ENCODE data around the gene FMNL2. TPM values are rescaled to one million over a fixed set of nuclear protein-coding genes. Genes with fewer than 3 reads are reported as not detected.

Gene FMNL2
- total RNA-seq, 1 experiment from 2014 or later: 29.0 TPM

DNA sequence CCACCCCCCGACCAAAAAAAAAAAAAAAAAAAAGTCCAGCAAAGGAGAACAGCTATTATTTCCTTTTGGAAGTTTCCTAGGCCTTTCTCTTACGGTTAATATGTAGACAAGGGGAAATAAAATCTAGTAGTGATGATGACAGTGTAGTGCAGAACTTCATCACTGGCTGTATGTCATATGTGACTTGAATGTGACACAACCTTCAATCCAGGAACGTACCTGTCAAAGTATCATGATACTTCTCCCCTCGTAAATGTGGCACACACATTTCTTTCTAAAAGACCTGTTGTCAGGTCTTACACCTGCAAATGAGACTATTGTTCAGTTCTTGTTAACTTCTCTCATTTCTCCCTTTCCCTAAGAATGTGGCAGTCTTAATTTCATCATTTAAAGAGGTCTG lies 208.7 kb downstream of the FMNL2 start:
- no peak for DNase-seq
- Histone ChIP-seq H3K4me2 (peak overlapping the region; percentile 64; the same call in 1 of the 2 replicates), H3K27ac (peak overlapping the region; percentile 78), H3K4me1 (replicated peaks; ENCODE audit: insufficient read depth) (peaks cover 37% of the 10 kb centered on the region), H3K9me2 (ENCODE audit: insufficient read depth) (no peaks in the 10 kb centered on the region), H3K36me3 (ENCODE audit: low read depth) (no peaks in the 10 kb centered on the region), H3K4me3 (no peak overlapping the region), H3K9me3 (ENCODE audit: insufficient read depth, low read depth) (no peaks in the 10 kb centered on the region), H3F3A (ENCODE audit: insufficient read depth, low read depth) (peaks cover 34% of the 10 kb centered on the region), H2AFZ (no peak overlapping the region), H4K20me1 (ENCODE audit: insufficient read depth) (no peaks in the 10 kb centered on the region), H3K27me3 (ENCODE audit: insufficient read depth, low read depth) (no peaks in the 10 kb centered on the region), H3K79me2 (ENCODE audit: low read depth) (peaks cover 30% of the 10 kb centered on the region; the same call in 1 of the 2 replicates)
- ChIA-PET CTCF (interaction anchor here (0.6 kb wide), 1 partner anchor 36 kb away, joined by 14 read pairs; no protein-coding TSS in a partner anchor), POLR2A (ENCODE audit: unreplicated experiment) (no interaction called here)
- TF ChIP-seq EZH2 (IDR thresholded peaks at IDR 0.05; ENCODE audit: low read depth): no peak
- TF ChIP-seq, protein P1, sequence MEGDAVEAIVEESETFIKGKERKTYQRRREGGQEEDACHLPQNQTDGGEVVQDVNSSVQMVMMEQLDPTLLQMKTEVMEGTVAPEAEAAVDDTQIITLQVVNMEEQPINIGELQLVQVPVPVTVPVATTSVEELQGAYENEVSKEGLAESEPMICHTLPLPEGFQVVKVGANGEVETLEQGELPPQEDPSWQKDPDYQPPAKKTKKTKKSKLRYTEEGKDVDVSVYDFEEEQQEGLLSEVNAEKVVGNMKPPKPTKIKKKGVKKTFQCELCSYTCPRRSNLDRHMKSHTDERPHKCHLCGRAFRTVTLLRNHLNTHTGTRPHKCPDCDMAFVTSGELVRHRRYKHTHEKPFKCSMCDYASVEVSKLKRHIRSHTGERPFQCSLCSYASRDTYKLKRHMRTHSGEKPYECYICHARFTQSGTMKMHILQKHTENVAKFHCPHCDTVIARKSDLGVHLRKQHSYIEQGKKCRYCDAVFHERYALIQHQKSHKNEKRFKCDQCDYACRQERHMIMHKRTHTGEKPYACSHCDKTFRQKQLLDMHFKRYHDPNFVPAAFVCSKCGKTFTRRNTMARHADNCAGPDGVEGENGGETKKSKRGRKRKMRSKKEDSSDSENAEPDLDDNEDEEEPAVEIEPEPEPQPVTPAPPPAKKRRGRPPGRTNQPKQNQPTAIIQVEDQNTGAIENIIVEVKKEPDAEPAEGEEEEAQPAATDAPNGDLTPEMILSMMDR (conservative IDR thresholded peaks at IDR 0.05): no peak
- intact Hi-C loops (cut with micrococcal nuclease; ENCODE audit: unreplicated experiment): loop anchor here (1.0 to 5.0 kb wide), 3 partner anchors 45 to 343 kb away; partner anchors contain the start of gene FMNL2
- no TSS peak for BruUV-seq (replicated peaks)

DNA sequence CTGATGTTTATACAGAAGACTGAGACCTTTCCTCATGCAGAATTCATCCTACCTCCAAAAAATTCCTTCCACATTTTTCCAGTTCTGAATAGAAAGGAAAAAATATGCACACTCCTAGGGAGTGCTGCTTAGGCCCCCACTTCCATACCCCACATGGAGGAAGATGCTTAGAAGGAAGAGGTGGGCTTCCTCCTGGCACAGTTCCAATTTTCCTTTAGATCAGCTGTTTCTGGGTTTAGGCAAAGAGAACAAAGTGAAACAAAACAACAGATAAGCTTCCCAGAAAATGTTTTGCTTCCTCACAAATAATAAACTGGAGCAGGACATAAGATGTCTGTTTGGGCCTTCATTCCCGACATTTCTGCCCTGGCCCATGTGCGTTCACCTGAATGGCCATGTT lies 209.7 kb downstream of the FMNL2 start:
- POLR2A ChIA-PET (ENCODE audit: unreplicated experiment): no interaction called here
- H3K4me1 ChIP-seq (replicated peaks; ENCODE audit: insufficient read depth): peaks cover 37% of the 10 kb centered on the region
- intact Hi-C loops (cut with micrococcal nuclease; ENCODE audit: unreplicated experiment): loop anchor here (5.0 kb wide), 1 partner anchor 207 kb away; the partner anchor contains the start of gene FMNL2
- H3K9me3 ChIP-seq (ENCODE audit: insufficient read depth, low read depth): no peaks in the 10 kb centered on the region
- no TSS peak for BruUV-seq (replicated peaks)
- DNase-seq: no peak
- CTCF ChIA-PET: no interaction called here
- H3F3A ChIP-seq (ENCODE audit: insufficient read depth, low read depth): peaks cover 34% of the 10 kb centered on the region
- no peaks in the 10 kb centered on the region for H3K36me3 ChIP-seq (ENCODE audit: low read depth)
- no peak overlapping the region for H3K4me3 ChIP-seq
- TF ChIP-seq EZH2 (IDR thresholded peaks at IDR 0.05; ENCODE audit: low read depth): no peak
- TF ChIP-seq, protein P1 (conservative IDR thresholded peaks at IDR 0.05): no peak
- H2AFZ ChIP-seq: no peak overlapping the region
- no peaks in the 10 kb centered on the region for H4K20me1 ChIP-seq (ENCODE audit: insufficient read depth)
- no peak overlapping the region for H3K4me2 ChIP-seq
- H3K79me2 ChIP-seq (ENCODE audit: low read depth): peaks cover 24% of the 10 kb centered on the region; the same call in 1 of the 2 replicates
- no peaks in the 10 kb centered on the region for H3K27me3 ChIP-seq (ENCODE audit: insufficient read depth, low read depth)
- 0 out of 2 replicates have a peak overlapping the region, but pooled peaks have one; percentile 30 for H3K27ac ChIP-seq
- no peaks in the 10 kb centered on the region for H3K9me2 ChIP-seq (ENCODE audit: insufficient read depth)

DNA sequence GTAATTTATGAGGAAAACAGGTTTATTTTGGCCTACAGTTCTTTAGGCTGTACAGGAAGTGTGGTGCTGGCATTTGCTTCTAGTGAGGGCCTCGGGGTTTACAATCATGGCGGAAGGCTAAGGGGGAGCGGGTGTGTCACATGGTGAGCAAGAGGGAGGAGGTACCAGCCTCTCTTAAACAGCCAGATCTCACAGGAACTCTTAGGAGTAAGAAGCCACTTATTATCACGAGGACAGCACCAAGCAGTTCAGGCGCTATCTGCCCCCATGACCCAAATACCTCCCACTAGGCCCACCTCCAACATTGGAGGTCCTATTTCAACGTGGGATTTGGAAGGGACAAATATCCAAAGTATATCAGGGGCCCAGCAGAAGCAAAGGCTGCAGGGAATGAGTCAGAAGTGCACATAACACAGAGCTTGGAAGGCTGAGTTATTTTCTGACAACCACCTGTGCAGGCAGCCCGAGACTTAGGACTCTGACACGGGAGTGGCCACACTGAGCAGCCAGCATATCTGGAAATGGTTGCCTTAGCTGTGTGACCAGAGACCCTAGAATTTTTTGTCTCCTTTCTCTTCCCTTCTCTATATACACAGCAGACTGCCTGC lies 211.4 kb downstream of the FMNL2 start:
- intact Hi-C loops (cut with micrococcal nuclease; ENCODE audit: unreplicated experiment): no loop called here
- TF ChIP-seq EZH2 (IDR thresholded peaks at IDR 0.05; ENCODE audit: low read depth): no peak
- TF ChIP-seq, protein P1 (conservative IDR thresholded peaks at IDR 0.05): no peak
- CTCF ChIA-PET: no interaction called here
- DNase-seq: no peak
- H4K20me1 ChIP-seq (ENCODE audit: insufficient read depth): no peaks in the 10 kb centered on the region
- H3K9me3 ChIP-seq (ENCODE audit: insufficient read depth, low read depth): no peaks in the 10 kb centered on the region
- H3K27ac ChIP-seq: no peak overlapping the region
- no peaks in the 10 kb centered on the region for H3K27me3 ChIP-seq (ENCODE audit: insufficient read depth, low read depth)
- H3F3A ChIP-seq (ENCODE audit: insufficient read depth, low read depth): peaks cover 31% of the 10 kb centered on the region
- no TSS peak for BruUV-seq (replicated peaks)
- H3K36me3 ChIP-seq (ENCODE audit: low read depth): no peaks in the 10 kb centered on the region
- H3K4me3 ChIP-seq: no peak overlapping the region
- H3K79me2 ChIP-seq (ENCODE audit: low read depth): peaks cover 18% of the 10 kb centered on the region; the same call in 1 of the 2 replicates
- no peaks in the 10 kb centered on the region for H3K9me2 ChIP-seq (ENCODE audit: insufficient read depth)
- no peak overlapping the region for H3K4me2 ChIP-seq
- no peak overlapping the region for H2AFZ ChIP-seq
- peaks cover 33% of the 10 kb centered on the region for H3K4me1 ChIP-seq (replicated peaks; ENCODE audit: insufficient read depth)
- POLR2A ChIA-PET (ENCODE audit: unreplicated experiment): interaction anchor here (0.6 kb wide), 1 partner anchor 166 kb away, joined by 3 read pairs; no protein-coding TSS in a partner anchor

Data from PC-9 (cell line).